Stimulated activated CD8-positive, alpha-beta memory T cell treated with anti-CD3 and anti-CD28 coated beads, Interleukin-12 subunit alpha, Interleukin-12 subunit beta, amount 100 ng/mL, for 24 hours (primary cell): ENCODE measurements around the gene PPP2R5C.

Experiments used
- DNase-seq: peaks from one replicate; pipeline ENCODE4 v3.0.0-alpha.2; 2020; ENCODE audit errors: extremely low read depth

Gene PPP2R5C

GRCh38 chr14:101884934-101885576, 123.5 kb downstream of the PPP2R5C start:
- no peak for DNase-seq

GRCh38 chr14:101887219-101887618, 125.7 kb downstream of the PPP2R5C start:
- no peak for DNase-seq

GRCh38 chr14:101888182-101888581, 126.7 kb downstream of the PPP2R5C start:
- no peak for DNase-seq

GRCh38 chr14:101889366-101889765, 127.9 kb downstream of the PPP2R5C start:
- no peak for DNase-seq

GRCh38 chr14:101889898-101890297, 128.4 kb downstream of the PPP2R5C start:
- no peak for DNase-seq

- DNase-seq, result no peak
These were observed 130.0 kb downstream of the PPP2R5C start for GRCh38 chr14:101891471-101891870.

GRCh38 chr14:101893759-101894158, 132.2 kb downstream of the PPP2R5C start:
- no peak for DNase-seq

- no peak for DNase-seq
These were observed 133.0 kb downstream of the PPP2R5C start for GRCh38 chr14:101894365-101895081.

GRCh38 chr14:101895256-101895655, 133.7 kb downstream of the PPP2R5C start:
- no peak for DNase-seq

GRCh38 chr14:101897326-101897725, 135.8 kb downstream of the PPP2R5C start:
- DNase-seq, result no peak

GRCh38 chr14:101898416-101898815, 136.9 kb downstream of the PPP2R5C start:
- DNase-seq, result no peak

- DNase-seq, result no peak
These were observed 137.8 kb downstream of the PPP2R5C start for GRCh38 chr14:101899263-101899662.

- no peak for DNase-seq
These were observed 138.7 kb downstream of the PPP2R5C start for GRCh38 chr14:101900253-101900652.

GRCh38 chr14:101903111-101903561, 141.6 kb downstream of the PPP2R5C start:
- DNase-seq, result no peak

GRCh38 chr14:101905614-101906013, 144.1 kb downstream of the PPP2R5C start:
- DNase-seq, result no peak

- DNase-seq, result no peak
These were observed 145.1 kb downstream of the PPP2R5C start for GRCh38 chr14:101906645-101907044.

- DNase-seq, result no peak
These were observed 146.1 kb downstream of the PPP2R5C start for GRCh38 chr14:101907619-101908018.

GRCh38 chr14:101908795-101909194, 147.3 kb downstream of the PPP2R5C start:
- DNase-seq, result no peak

GRCh38 chr14:101909371-101910096, 148.0 kb downstream of the PPP2R5C start:
- no peak for DNase-seq

- no peak for DNase-seq
These were observed 151.3 kb downstream of the PPP2R5C start for GRCh38 chr14:101912841-101913240.

GRCh38 chr14:101914083-101914482, 152.6 kb downstream of the PPP2R5C start:
- no peak for DNase-seq
